Embryonic facial prominence (tissue), 1 donor: ENCODE data around the gene GSTM5.
"Not testable (repeated sequence)": the region's sequence is repeated elsewhere in the genome, so short reads cannot be mapped to it uniquely, and the experiment has no call there.

Experiments used
- DNase-seq: peaks from one replicate; pipeline ENCODE4 v3.0.0-alpha.2; 2016; ENCODE audit errors: extremely low spot score

GSTM5 gene

DNA sequence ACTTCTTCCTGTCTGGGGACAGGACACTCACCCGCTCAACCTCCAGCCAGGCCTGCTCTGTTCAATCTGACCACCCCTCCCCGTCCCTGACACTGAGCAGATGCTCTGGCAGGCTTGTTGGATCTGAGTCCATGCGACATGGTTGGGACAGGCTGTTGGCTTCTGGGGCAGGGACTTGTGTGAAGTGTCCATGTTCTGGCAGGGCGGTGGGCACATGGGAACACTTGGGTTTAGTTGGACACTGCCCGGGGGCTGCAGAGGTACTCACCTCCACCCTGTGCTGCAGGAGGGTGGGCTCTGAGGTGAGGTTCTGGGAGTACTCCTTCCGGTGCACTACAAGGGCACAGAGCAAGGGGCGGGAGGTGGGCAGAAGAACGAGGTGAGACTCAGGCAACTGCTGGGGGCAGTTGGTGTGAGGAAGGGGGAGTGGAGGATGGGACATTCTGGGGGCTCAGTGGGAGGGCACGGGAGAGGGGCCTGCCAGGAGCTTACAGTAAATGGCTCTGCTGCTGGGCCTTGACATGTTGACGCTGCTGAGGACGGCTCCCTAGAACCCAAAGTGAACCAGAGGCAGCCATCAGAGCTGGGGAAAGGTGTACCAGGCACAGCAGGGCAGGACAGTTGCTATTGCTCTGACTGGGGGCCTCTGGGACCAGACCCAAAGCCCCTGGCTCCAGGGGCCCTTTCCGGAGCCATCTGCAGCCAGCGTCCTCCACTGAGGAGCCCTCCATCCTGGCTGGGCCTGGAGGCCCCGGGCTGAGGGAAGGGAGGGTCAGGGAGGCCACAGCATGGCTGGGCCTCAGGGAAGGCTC lies 49.4 kb downstream of the GSTM5 start:
- no peak for DNase-seq

- no peak for DNase-seq
Observed at GRCh38 chr1:109762039-109762585, 50.1 kb downstream of the GSTM5 start.

DNA sequence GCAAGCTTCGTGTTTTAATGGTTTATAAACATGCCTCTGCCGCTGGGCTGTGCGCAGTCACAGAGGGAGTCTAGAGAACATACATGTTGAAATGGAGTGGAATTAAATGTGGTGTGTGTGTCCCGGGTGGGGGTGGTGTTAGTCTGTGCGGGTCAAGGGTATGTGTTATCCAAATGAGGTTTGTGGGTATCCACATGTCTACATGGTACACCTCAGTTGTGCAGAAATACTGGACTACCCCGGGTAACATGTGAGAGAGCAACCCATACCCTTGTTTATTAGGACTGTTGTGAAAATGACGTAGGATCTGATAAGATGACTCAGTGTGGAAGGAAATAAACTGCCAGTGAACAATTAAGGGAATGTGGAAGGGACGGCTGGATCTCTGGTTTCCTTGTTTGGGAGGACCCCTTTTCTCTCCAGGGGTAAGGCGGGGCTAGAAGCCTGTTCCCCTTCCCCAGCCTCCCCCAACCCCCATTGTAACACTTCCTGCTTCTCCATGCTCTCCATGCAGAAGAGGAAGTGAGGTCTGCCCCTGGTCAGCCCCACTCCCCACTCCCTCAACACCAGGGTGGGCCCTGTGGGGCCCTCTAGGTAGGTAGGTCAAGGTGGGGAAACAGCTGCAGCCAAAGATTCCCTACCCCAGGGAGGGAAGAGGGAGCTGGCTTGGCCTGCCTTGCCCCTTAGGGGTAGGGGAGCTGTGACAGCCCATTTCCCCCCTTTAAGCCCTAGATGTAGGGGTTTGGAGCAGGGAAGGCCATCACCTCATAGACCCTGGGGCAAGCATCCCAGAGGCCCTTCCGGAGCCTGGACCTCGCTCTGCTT lies 51.0 kb downstream of the GSTM5 start:
- no peak for DNase-seq

DNA sequence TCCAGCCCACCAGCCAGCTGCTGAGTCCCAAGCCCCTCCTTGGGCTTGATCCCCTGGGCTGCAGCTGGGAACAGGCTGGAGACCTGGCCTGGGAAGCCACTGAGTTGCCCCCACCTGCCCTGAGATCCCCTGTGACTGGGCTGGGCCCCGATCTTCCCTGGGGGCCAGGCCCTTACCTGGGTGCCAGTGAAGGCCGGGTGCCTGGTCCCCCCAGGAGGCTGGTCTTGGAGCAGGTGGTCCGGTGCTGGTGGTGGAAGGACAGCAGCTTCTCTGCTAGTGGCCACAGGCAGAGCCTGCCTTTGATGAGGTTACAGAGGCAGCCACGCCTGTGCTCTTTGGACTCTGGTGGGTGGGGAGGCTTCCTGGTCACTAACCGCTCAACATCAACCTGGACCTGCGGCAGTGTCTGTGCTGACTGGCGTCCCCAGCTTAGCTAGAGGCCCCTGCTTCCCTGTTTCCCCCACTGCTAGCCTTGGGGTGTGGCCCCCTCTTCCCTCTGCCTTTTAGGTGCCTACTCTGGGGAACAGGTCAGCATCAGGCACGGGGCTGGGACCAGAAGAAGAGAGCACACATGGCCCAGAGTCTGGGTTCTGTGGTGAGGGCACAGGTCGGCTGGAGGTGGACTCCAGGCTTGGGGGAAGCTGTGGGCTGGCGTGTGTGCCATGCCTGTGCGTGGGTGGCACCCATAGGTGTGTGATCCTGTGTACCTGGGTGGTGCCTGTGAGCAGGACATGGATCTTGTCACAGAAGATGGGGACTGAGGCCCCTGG lies 51.8 kb downstream of the GSTM5 start, which contains the start of gene EPS8L3:
TSS of gene EPS8L3 (minus strand) at position 278 of the 770 bp plus-strand sequence. CDS start 2,174 bp downstream, outside the sequence.
- DNase-seq = no peak

DNA sequence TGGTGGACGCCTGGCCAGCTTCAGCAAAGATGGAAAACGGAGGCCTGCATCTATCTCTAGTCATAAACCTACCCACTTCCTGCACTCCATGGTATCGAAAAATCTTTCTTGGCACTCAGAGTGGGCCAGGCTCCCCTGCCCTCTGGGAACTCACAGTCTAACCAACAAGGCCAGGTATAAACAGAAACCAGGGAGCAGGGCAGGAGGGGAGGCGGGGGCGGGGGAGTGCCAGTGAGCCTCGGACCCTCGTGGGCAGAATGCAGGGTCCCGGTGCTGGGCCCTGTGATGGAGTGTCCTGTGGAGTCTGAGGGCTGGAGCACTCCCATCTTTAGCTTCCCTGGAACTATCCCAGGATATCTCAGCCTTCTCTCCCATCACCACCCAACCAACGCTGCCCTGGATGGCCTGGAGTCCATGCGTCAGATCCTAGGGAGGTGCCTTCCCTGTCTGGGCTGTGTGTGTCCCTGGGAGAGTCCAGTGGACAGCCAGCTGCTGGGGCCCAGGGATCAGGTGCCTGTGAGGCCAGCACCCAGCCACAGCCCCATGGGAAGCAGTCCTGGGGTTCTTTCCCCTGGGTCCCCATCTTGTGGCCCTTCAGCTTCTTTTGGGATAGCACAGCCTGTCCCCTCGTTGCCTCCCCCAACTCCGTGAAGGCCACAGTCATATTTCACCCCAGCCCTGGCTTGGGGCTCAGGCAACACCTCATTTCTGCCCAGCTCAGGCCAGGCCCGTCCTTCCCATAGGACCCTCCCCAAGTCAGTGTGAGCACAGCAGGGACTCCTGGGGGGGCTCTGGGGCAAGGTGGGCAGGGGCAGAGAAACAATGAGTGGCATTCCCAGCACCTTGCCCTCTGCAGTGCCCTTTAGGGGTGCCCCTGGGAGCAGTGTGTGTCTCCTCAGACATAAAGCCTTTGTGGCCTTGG lies 52.8 kb downstream of the GSTM5 start:
- DNase-seq = no peak

DNA sequence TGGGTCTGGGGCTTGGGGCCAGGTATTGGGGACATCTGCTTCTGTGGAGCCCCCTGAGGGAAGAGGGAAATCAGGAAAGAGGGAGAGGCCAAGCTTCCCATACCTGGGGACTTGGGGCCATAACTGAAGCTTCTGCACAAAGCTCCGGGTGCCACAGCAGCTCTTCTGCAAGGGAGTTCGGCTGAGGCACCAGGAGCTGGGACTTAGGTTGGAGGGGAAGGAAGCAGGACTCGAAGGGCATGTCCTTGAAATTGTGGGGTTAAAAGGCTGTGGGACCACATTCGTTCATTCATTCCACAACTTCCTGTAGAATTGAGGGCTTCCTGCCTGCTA lies 53.4 kb downstream of the GSTM5 start:
- DNase-seq = no peak

- no peak for DNase-seq
Observed at GRCh38 chr1:109765896-109766615, 54.0 kb downstream of the GSTM5 start.

DNA sequence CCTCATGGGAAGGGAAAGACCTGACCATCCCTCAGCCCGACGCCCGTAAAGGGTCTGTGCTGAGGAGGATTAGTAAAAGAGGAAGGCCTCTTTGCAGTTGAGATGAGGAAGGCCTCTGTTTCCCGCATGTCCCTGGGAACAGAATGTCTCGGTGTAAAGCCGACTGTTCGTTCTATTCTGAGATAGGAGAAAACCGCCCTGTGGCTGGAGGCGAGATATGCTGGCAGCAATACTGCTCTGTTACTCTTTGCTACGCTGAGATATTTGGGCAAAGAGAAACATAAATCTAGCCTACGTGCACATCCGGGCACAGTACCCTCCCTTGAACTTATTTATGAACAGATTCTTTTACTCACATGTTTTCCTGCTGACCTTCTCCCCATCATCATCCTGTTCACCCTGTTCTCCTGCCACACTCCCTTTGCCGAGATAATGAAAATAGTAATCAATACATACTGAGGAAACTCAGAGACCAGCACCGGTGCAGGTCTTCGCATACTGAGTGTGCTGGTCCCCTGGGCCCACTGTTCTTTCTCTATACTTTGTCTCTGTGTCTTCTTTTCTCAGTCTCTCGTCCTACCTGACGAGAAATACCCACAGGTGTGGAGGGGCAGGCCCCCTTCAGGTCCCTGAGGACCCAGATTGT lies 55.1 kb downstream of the GSTM5 start:
- DNase-seq = not testable (repeated sequence)
